ENCODE data around the gene TMEM244. TPM values are rescaled to one million over a fixed set of nuclear protein-coding genes. Genes with fewer than 3 reads are reported as not detected.
"Not testable (repeated sequence)": the region's sequence is repeated elsewhere in the genome, so short reads cannot be mapped to it uniquely, and the experiment has no call there.

TMEM244 gene
- total RNA-seq, 4 donors from 2014 or later: not detected

- Histone ChIP-seq H3K9me3 (peaks cover 0 to 4% (median 0%) of the 10 kb centered on the region in 3 donors), H3K36me3 (no peaks in the 10 kb centered on the region), H3K27ac (no peak overlapping the region), H3K4me3 (no peak overlapping the region), H3K4me1 (no peaks in the 10 kb centered on the region), H3K27me3 (no peaks in the 10 kb centered on the region)
- DNase-seq: no peak
- intact Hi-C loops (cut with DNase I): no loop called here
- no peak for TF ChIP-seq POLR2A (IDR thresholded peaks at IDR 0.05)
- TF ChIP-seq CTCF (IDR thresholded peaks at IDR 0.05): no peak
- WGBS, 2 donors: 48 to 63% methylated on average over 7 to 8 of the region's 8 CpGs
Observed at GRCh38 chr6:129882510-129883023, 21.5 kb upstream of the TMEM244 start.

- H3K27me3 ChIP-seq; intact Hi-C loops (cut with DNase I); DNase-seq; H3K27ac ChIP-seq; H3K4me1 ChIP-seq; H3K9me3 ChIP-seq; H3K36me3 ChIP-seq; H3K4me3 ChIP-seq: not testable (repeated sequence)
- WGBS, 2 donors: 71 to 95% methylated on average over 1 of the region's 1 CpG
Observed at GRCh38 chr6:129877894-129878293, 16.8 kb upstream of the TMEM244 start.

- WGBS, 2 donors: 24 to 28% methylated on average over 6 of the region's 6 CpGs
- intact Hi-C loops (cut with DNase I): no loop called here
Observed at GRCh38 chr6:129875610-129876520, 14.8 kb upstream of the TMEM244 start.

DNA sequence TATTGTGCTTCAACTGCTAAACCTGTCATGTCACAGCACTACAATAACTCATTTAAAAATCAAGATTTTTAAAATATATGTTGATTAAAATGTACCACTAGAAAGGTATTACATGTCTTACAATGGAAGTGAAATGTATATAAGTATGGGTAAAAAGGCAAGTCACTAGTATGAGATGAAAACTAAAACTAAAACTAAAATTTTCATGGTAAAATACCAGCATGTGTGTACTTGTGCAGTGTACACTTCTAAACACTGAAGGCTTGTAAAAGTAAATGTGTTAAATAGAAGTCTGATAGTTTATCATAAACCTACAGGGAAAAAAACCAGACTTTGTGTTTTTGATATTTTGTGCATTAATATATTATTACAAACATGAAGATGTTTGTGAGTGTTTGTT, 13.7 kb upstream of the TMEM244 start:
- Histone ChIP-seq H3K4me3 (no peak overlapping the region), H3K27ac (no peak overlapping the region), H3K27me3 (no peaks in the 10 kb centered on the region), H3K36me3 (no peaks in the 10 kb centered on the region), H3K4me1 (no peaks in the 10 kb centered on the region), H3K9me3 (peaks cover 0 to 4% (median 0%) of the 10 kb centered on the region in 3 donors)
- intact Hi-C loops (cut with DNase I): no loop called here
- DNase-seq: no peak
- TF ChIP-seq POLR2A (IDR thresholded peaks at IDR 0.05) (no peak), CTCF (IDR thresholded peaks at IDR 0.05) (no peak)

More at GRCh38 chr6:129875610-129876520, 14.8 kb upstream of the TMEM244 start:
- peak overlapping the region in 1 of 4 donors; percentile 9 for H3K4me3 ChIP-seq
- TF ChIP-seq POLR2A (IDR thresholded peaks at IDR 0.05) (no peak), CTCF (IDR thresholded peaks at IDR 0.05) (no peak)
- no peaks in the 10 kb centered on the region for H3K27me3 ChIP-seq
- no peak for DNase-seq
- no peaks in the 10 kb centered on the region for H3K36me3 ChIP-seq
- no peak overlapping the region for H3K27ac ChIP-seq
- no peaks in the 10 kb centered on the region for H3K4me1 ChIP-seq
- H3K9me3 ChIP-seq: peaks cover 0 to 4% (median 0%) of the 10 kb centered on the region in 3 donors

- H3K27ac ChIP-seq: no peak overlapping the region
- TF ChIP-seq POLR2A (IDR thresholded peaks at IDR 0.05) (no peak), CTCF (IDR thresholded peaks at IDR 0.05) (no peak)
- H3K36me3 ChIP-seq: no peaks in the 10 kb centered on the region
- no peak for DNase-seq
- H3K9me3 ChIP-seq: no peaks in the 10 kb centered on the region
- intact Hi-C loops (cut with DNase I): no loop called here
- WGBS, 2 donors: 38 to 52% methylated on average over 2 of the region's 2 CpGs
- H3K4me1 ChIP-seq: no peaks in the 10 kb centered on the region
- no peaks in the 10 kb centered on the region for H3K27me3 ChIP-seq
- H3K4me3 ChIP-seq: no peak overlapping the region
Observed at GRCh38 chr6:129872586-129872985, 11.5 kb upstream of the TMEM244 start.

Measured in esophagus squamous epithelium (tissue), 5 donors.